Measurements from ENCODE around the gene ZNF282. TPM values are rescaled to one million over a fixed set of nuclear protein-coding genes. Genes with fewer than 3 reads are reported as not detected.
"Not testable (repeated sequence)": the region's sequence is repeated elsewhere in the genome, so short reads cannot be mapped to it uniquely, and the experiment has no call there.

Gene ZNF282
- total and polyA plus RNA-seq, 2 donors from 2014 or later = 9.3 to 24.5 TPM

- no peak overlapping the region for H3K4me3 ChIP-seq (ENCODE audit: low read length in 3 of 3)
- no peaks in the 10 kb centered on the region for H3K27me3 ChIP-seq (ENCODE audit: control insufficient read depth, insufficient read depth, low read length)
- H3K9me3 ChIP-seq (ENCODE audit: control insufficient read depth in 2 of 3, insufficient read depth in 1 of 3, low read length in 3 of 3) = no peaks in the 10 kb centered on the region
- intact Hi-C loops (cut with DNase I) = no loop called here
- no peak for DNase-seq
- no peak overlapping the region for H3K27ac ChIP-seq (ENCODE audit: low read depth in 2 of 2, low read length in 2 of 2)
- no peaks in the 10 kb centered on the region for H3K36me3 ChIP-seq (ENCODE audit: control insufficient read depth in 2 of 3, insufficient read depth in 3 of 3, low read length in 3 of 3)
- H3K4me1 ChIP-seq (ENCODE audit: control insufficient read depth in 2 of 3, insufficient read depth in 2 of 3, low read depth in 1 of 3, low read length in 3 of 3) = peaks cover 0 to 11% (median 6%) of the 10 kb centered on the region in 3 donors
- H3K9ac ChIP-seq (ENCODE audit: low read length in 3 of 3) = no peak overlapping the region
- TF ChIP-seq, protein P1, sequence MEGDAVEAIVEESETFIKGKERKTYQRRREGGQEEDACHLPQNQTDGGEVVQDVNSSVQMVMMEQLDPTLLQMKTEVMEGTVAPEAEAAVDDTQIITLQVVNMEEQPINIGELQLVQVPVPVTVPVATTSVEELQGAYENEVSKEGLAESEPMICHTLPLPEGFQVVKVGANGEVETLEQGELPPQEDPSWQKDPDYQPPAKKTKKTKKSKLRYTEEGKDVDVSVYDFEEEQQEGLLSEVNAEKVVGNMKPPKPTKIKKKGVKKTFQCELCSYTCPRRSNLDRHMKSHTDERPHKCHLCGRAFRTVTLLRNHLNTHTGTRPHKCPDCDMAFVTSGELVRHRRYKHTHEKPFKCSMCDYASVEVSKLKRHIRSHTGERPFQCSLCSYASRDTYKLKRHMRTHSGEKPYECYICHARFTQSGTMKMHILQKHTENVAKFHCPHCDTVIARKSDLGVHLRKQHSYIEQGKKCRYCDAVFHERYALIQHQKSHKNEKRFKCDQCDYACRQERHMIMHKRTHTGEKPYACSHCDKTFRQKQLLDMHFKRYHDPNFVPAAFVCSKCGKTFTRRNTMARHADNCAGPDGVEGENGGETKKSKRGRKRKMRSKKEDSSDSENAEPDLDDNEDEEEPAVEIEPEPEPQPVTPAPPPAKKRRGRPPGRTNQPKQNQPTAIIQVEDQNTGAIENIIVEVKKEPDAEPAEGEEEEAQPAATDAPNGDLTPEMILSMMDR (IDR thresholded peaks at IDR 0.05; ENCODE audit: borderline replicate concordance, extremely low read depth, insufficient read depth) = no peak
- no peak for FAIRE-seq
Observed at GRCh38 chr7:149245244-149245643, 49.9 kb downstream of the ZNF282 start.

DNA sequence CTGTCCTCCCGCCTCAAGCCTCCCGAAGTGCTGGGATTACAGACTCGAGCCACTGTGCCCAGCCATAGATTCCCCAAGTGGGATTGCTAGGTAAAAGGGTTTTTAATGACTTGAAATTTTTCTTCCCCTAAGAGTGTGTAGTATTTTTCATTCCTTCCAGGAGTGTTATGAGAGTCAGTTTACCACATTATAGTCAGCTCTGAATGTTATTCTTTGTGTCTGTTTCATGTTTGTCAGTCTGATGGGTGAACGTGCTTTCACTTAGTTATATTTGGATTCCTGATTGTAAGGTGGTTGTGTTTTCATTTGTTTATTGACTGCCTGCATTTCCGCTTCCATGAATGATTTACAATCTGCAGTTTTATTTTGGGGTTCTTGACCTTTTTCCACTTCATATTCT, 50.4 kb downstream of the ZNF282 start:
- Histone ChIP-seq H3K9ac (ENCODE audit: low read length in 3 of 3) (no peak overlapping the region), H3K27me3 (ENCODE audit: control insufficient read depth, insufficient read depth, low read length) (no peaks in the 10 kb centered on the region), H3K4me1 (ENCODE audit: control insufficient read depth in 2 of 3, insufficient read depth in 2 of 3, low read depth in 1 of 3, low read length in 3 of 3) (peaks cover 0 to 7% (median 2%) of the 10 kb centered on the region in 3 donors), H3K36me3 (ENCODE audit: control insufficient read depth in 2 of 3, insufficient read depth in 3 of 3, low read length in 3 of 3) (peaks cover 0 to 4% (median 3%) of the 10 kb centered on the region in 3 donors), H3K9me3 (ENCODE audit: control insufficient read depth in 2 of 3, insufficient read depth in 1 of 3, low read length in 3 of 3) (no peaks in the 10 kb centered on the region), H3K27ac (ENCODE audit: low read depth in 2 of 2, low read length in 2 of 2) (no peak overlapping the region), H3K4me3 (ENCODE audit: low read length in 3 of 3) (no peak overlapping the region)
- intact Hi-C loops (cut with DNase I) = no loop called here
- FAIRE-seq (no peak), DNase-seq (no peak)
- TF ChIP-seq, protein P1 (IDR thresholded peaks at IDR 0.05; ENCODE audit: borderline replicate concordance, extremely low read depth, insufficient read depth) = no peak

DNA sequence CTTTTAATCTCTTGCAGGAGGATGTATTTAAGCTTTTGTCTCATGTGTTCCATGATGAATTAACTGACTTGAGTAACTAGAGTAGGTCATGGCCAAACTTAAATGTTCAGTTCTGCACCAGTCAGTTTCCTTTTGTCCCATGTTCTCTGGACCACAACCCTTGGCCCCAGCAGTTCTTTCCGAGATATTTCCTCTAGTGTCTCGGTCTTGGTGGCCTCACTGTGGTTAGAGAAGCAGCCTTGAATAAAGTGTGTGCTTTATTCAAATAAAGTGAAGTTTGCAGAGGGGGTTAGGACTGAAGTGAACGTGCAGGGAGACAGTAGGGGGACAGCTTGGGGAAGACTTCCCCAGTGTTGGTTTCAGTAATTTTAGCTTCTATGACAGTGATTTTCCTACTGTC, 53.4 kb downstream of the ZNF282 start:
- peaks cover 7 to 28% (median 20%) of the 10 kb centered on the region in 3 donors for H3K36me3 ChIP-seq (ENCODE audit: control insufficient read depth in 2 of 3, insufficient read depth in 3 of 3, low read length in 3 of 3)
- FAIRE-seq (no peak), DNase-seq (no peak)
- TF ChIP-seq, protein P1 (IDR thresholded peaks at IDR 0.05; ENCODE audit: borderline replicate concordance, extremely low read depth, insufficient read depth) = no peak
- no peak overlapping the region for H3K27ac ChIP-seq (ENCODE audit: low read depth in 2 of 2, low read length in 2 of 2)
- H3K9me3 ChIP-seq (ENCODE audit: control insufficient read depth in 2 of 3, insufficient read depth in 1 of 3, low read length in 3 of 3) = no peaks in the 10 kb centered on the region
- no peak overlapping the region for H3K9ac ChIP-seq (ENCODE audit: low read length in 3 of 3)
- intact Hi-C loops (cut with DNase I) = no loop called here
- H3K4me1 ChIP-seq (ENCODE audit: control insufficient read depth in 2 of 3, insufficient read depth in 2 of 3, low read depth in 1 of 3, low read length in 3 of 3) = no peaks in the 10 kb centered on the region
- no peaks in the 10 kb centered on the region for H3K27me3 ChIP-seq (ENCODE audit: control insufficient read depth, insufficient read depth, low read length)
- H3K4me3 ChIP-seq (ENCODE audit: low read length in 3 of 3) = no peak overlapping the region

- H3K4me3 ChIP-seq (ENCODE audit: low read length in 3 of 3); H3K9me3 ChIP-seq (ENCODE audit: control insufficient read depth in 2 of 3, insufficient read depth in 1 of 3, low read length in 3 of 3); H3K27ac ChIP-seq (ENCODE audit: low read depth in 2 of 2, low read length in 2 of 2); H3K9ac ChIP-seq (ENCODE audit: low read length in 3 of 3); DNase-seq; H3K27me3 ChIP-seq (ENCODE audit: control insufficient read depth, insufficient read depth, low read length); H3K4me1 ChIP-seq (ENCODE audit: control insufficient read depth in 2 of 3, insufficient read depth in 2 of 3, low read depth in 1 of 3, low read length in 3 of 3); FAIRE-seq; intact Hi-C loops (cut with DNase I): not testable (repeated sequence)
- peaks cover 7 to 40% (median 25%) of the 10 kb centered on the region in 3 donors for H3K36me3 ChIP-seq (ENCODE audit: control insufficient read depth in 2 of 3, insufficient read depth in 3 of 3, low read length in 3 of 3)
Observed at GRCh38 chr7:149250151-149250550, 54.8 kb downstream of the ZNF282 start.

DNA sequence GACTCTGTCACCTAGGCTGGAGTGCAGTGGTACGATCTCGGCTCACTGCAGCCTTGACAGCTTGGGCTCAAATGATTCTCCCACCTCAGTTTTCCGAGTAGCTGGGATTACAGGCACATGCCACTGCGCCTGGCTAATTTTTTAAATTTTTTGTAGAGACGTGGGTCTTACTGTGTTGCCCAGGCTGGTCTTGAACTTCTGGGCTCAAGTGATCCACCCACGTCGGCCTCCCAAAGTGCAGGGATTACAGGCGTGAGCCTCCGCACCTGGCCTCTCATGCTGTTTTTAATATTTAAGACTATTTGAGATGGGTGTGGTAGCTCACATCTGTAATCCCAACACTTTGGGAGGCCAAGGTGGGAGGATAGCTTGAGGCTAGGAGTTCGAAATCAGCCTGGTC, 56.2 kb downstream of the ZNF282 start:
- H3K4me1 ChIP-seq (ENCODE audit: control insufficient read depth in 2 of 3, insufficient read depth in 2 of 3, low read depth in 1 of 3, low read length in 3 of 3); DNase-seq; H3K27ac ChIP-seq (ENCODE audit: low read depth in 2 of 2, low read length in 2 of 2); H3K9ac ChIP-seq (ENCODE audit: low read length in 3 of 3); H3K27me3 ChIP-seq (ENCODE audit: control insufficient read depth, insufficient read depth, low read length); intact Hi-C loops (cut with DNase I); H3K9me3 ChIP-seq (ENCODE audit: control insufficient read depth in 2 of 3, insufficient read depth in 1 of 3, low read length in 3 of 3); FAIRE-seq; H3K4me3 ChIP-seq (ENCODE audit: low read length in 3 of 3): not testable (repeated sequence)
- H3K36me3 ChIP-seq (ENCODE audit: control insufficient read depth in 2 of 3, insufficient read depth in 3 of 3, low read length in 3 of 3) = peaks cover 7 to 49% (median 29%) of the 10 kb centered on the region in 3 donors
